Activated naive CD8-positive, alpha-beta T cell (primary cell): Measurements from ENCODE around the gene RPL10.

Experiments used
- H3K27ac Mint-ChIP-seq: one replicate; pipeline ENCODE4 v1.8.0; 2021; ENCODE audit warnings: mixed read lengths
- H3K27me3 Mint-ChIP-seq: one replicate; pipeline ENCODE4 v1.8.0; 2021; ENCODE audit warnings: mixed read lengths
- H3K36me3 Mint-ChIP-seq: one replicate; pipeline ENCODE4 v1.8.0; 2021; ENCODE audit warnings: mixed read lengths
- H3K4me1 Mint-ChIP-seq: one replicate; pipeline ENCODE4 v1.8.0; 2021; ENCODE audit warnings: low read depth, mixed read lengths
- H3K4me3 Mint-ChIP-seq: one replicate; pipeline ENCODE4 v1.8.0; 2021; ENCODE audit warnings: mild to moderate bottlenecking, mixed read lengths
- H3K9me3 Mint-ChIP-seq: one replicate; pipeline ENCODE4 v1.8.0; 2021; ENCODE audit warnings: low read depth, mixed read lengths

RPL10 gene

DNA sequence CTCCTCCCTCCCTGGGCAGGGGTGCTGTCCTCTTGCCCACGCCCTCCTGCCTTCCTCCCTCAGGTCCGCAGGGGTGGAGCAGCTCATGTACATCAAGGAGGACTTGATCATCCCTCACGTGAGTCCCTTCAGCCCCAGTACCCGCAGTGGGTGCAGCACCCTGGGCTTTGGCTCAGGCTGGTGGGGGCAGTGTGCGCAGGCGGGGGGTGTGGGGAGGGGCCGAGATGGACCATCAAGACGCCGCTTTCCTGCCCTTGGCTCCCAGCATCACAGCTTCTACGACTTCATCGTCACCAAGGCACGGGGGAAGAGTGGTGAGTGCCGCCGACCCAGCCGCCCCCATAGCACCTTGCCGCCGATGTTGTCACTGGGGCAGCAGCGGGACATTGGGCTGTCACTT lies 51.4 kb downstream of the RPL10 start:
- peaks cover 2% of the 10 kb centered on the region for H3K4me1 Mint-ChIP-seq
- H3K36me3 Mint-ChIP-seq: no peaks in the 10 kb centered on the region
- H3K27ac Mint-ChIP-seq: no peak overlapping the region
- no peak overlapping the region for H3K4me3 Mint-ChIP-seq
- no peaks in the 10 kb centered on the region for H3K9me3 Mint-ChIP-seq
- H3K27me3 Mint-ChIP-seq: no peaks in the 10 kb centered on the region

DNA sequence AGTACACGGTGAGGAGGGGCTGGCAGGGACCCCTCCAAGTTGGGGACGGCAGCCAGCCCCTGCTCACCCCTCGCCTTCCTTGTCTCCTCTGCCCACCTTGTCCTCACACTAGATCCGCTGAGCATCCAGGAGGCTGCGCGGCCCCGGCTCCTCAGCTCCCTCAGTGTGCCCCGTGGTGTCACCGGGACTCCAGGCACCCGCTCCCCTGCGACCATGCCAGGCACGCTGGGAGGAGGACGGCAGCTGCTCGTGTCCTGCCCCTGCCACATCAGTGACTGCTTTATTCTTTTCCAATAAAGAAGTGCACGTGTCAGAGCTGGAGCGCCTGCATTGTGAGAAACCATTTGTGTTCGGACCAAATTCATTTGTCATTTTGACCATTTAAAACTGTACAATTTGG lies 52.1 kb downstream of the RPL10 start:
- Mint-ChIP-seq H3K9me3 (no peaks in the 10 kb centered on the region), H3K27ac (no peak overlapping the region), H3K4me3 (no peak overlapping the region), H3K27me3 (no peaks in the 10 kb centered on the region), H3K36me3 (no peaks in the 10 kb centered on the region), H3K4me1 (peaks cover 2% of the 10 kb centered on the region)
